DND-41 (cell line): ENCODE results near the gene PAXIP1.

Experiments
- ATAC-seq: fragments of 200-7000 bp; cut with Tn5 transposase; 3 replicates; pipeline ENCODE4 v1.9.1; 2021; ENCODE audit warnings: low read depth; ENCODE audit not compliant: insufficient read depth
- DNase-seq: peaks from one replicate; pipeline ENCODE4 v3.0.0-alpha.2; 2020
- H2AFZ ChIP-seq: 2 replicates; pipeline ENCODE4 v1.6.0; 2012; ENCODE audit warnings: low read depth, low read length
- H3K27ac ChIP-seq: 2 replicates; pipeline ENCODE4 v1.5.1; 2012; ENCODE audit warnings: low read length, inconsistent platforms
- H3K27me3 ChIP-seq: fragments of 200-600 bp; sonication (generic); 2 replicates; pipeline ENCODE4 v1.6.0; 2012; ENCODE audit warnings: low read length, mild to moderate bottlenecking, inconsistent platforms; ENCODE audit not compliant: insufficient read depth, poor library complexity
- H3K36me3 ChIP-seq: 2 replicates; pipeline ENCODE4 v1.5.1; 2012; ENCODE audit warnings: low read length, inconsistent platforms; ENCODE audit not compliant: insufficient read depth
- H3K4me1 ChIP-seq: 2 replicates; pipeline ENCODE4 v1.5.1; 2012; ENCODE audit warnings: mild to moderate bottlenecking, low read length; ENCODE audit not compliant: insufficient read depth
- H3K4me2 ChIP-seq: 2 replicates; pipeline ENCODE4 v1.6.0; 2012; ENCODE audit warnings: mild to moderate bottlenecking, moderate library complexity, low read length, inconsistent platforms; ENCODE audit not compliant: insufficient read depth
- H3K4me3 ChIP-seq, 2 experiments: fragments of 200-600 bp in 1 of 2; shearing (Covaris generic) in 1 of 2; 2 replicates each; pipeline ENCODE4 v1.5.1; 2012 to 2016; ENCODE audit warnings: inconsistent platforms in 2 of 2, low read length in 2 of 2, mild to moderate bottlenecking in 2 of 2, low read depth in 1 of 2, moderate library complexity in 1 of 2
- H3K79me2 ChIP-seq: 2 replicates; pipeline ENCODE4 v1.6.0; 2012; ENCODE audit warnings: low read length, inconsistent platforms; ENCODE audit not compliant: insufficient read depth
- H3K9ac ChIP-seq: 2 replicates; pipeline ENCODE4 v1.6.0; 2012; ENCODE audit warnings: low read depth, mild to moderate bottlenecking, inconsistent platforms, low read length, moderate library complexity
- H3K9me3 ChIP-seq: 2 replicates; pipeline ENCODE4 v1.5.1; 2012; ENCODE audit warnings: low read length, moderate library complexity, mild to moderate bottlenecking, inconsistent platforms; ENCODE audit not compliant: insufficient read depth, severe bottlenecking
- H4K20me1 ChIP-seq: 2 replicates; pipeline ENCODE4 v1.6.0; 2012; ENCODE audit warnings: low read length; ENCODE audit not compliant: insufficient read depth
- CTCF ChIP-seq: IDR thresholded peaks from 2 replicates; pipeline ENCODE4 v1.5.1; 2012; ENCODE audit warnings: borderline replicate concordance, low read length, moderate library complexity, mild to moderate bottlenecking; ENCODE audit not compliant: poor library complexity, severe bottlenecking; ENCODE audit errors: extremely low read depth
- EZH2 ChIP-seq: IDR thresholded peaks from 3 replicates; pipeline ENCODE4 v1.6.1; 2012; ENCODE audit warnings: borderline replicate concordance, low read depth, mild to moderate bottlenecking, moderate library complexity, low read length, inconsistent platforms; ENCODE audit not compliant: severe bottlenecking

Gene PAXIP1

GRCh38 chr7:154996756-154997155 is 6.2 kb downstream of the PAXIP1 start:
- H2AFZ ChIP-seq = no peak overlapping the region
- no peak overlapping the region for H3K4me3 ChIP-seq
- TF ChIP-seq CTCF (no peak), EZH2 (no peak)
- H3K27me3 ChIP-seq = no peaks in the 10 kb centered on the region
- H3K27ac ChIP-seq = no peak overlapping the region
- no peak overlapping the region for H3K9ac ChIP-seq
- H4K20me1 ChIP-seq = peaks cover 48% of the 10 kb centered on the region
- no peak for DNase-seq
- no peak overlapping the region for H3K4me2 ChIP-seq
- peaks cover 75% of the 10 kb centered on the region for H3K79me2 ChIP-seq
- H3K4me1 ChIP-seq = peaks cover 30% of the 10 kb centered on the region
- no peaks in the 10 kb centered on the region for H3K9me3 ChIP-seq
- no peak for ATAC-seq
- H3K36me3 ChIP-seq = peaks cover 62% of the 10 kb centered on the region

DNA sequence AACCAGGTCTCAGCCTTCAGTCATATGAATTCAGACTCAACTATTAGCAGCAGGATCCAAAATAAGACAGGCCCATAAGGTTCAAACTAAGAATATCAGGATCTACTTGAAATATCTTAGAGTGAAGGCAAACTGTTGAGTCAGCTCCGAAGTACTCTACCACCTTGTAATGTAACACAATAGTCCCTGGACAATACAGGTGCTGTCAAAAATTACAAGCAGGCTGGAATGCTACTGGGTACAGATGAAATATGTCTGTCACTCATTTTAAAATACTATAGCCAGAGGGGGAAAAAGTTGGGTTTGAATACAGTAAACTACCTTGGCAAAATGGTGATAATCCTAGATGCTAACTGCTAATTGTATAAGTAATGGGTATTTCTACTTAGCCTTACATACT is 6.8 kb downstream of the PAXIP1 start:
- Histone ChIP-seq H3K27me3 (no peaks in the 10 kb centered on the region), H3K79me2 (peaks cover 72% of the 10 kb centered on the region), H3K4me1 (peaks cover 23% of the 10 kb centered on the region), H3K9me3 (no peaks in the 10 kb centered on the region), H3K4me3 (no peak overlapping the region), H3K27ac (no peak overlapping the region), H3K4me2 (no peak overlapping the region), H2AFZ (no peak overlapping the region), H3K9ac (no peak overlapping the region), H4K20me1 (peaks cover 48% of the 10 kb centered on the region), H3K36me3 (peaks cover 69% of the 10 kb centered on the region)
- no peak for ATAC-seq
- TF ChIP-seq EZH2 (no peak), CTCF (no peak)
- DNase-seq = no peak

DNA sequence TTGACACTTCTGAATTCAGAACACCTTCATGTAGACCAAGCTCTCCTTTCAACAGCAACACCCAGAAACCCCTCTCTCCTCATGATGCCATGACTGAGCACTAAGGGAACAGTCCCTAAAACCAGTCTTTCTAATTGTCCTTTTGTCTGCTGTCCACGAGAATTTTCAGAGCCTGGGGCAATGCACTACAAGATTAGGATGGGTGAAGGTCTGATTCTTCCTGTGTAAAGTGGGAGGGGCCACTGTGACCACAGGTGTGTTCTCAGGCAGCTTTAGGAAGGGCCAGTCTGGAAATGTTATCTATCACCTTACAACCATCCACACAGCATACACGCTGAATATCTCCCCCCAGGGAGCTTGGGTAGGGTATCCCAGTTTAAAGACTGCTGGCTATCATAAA is 7.9 kb downstream of the PAXIP1 start:
- Histone ChIP-seq H3K4me1 (peaks cover 12% of the 10 kb centered on the region), H2AFZ (no peak overlapping the region), H3K36me3 (peaks cover 75% of the 10 kb centered on the region), H3K9ac (no peak overlapping the region), H3K9me3 (no peaks in the 10 kb centered on the region), H3K27me3 (no peaks in the 10 kb centered on the region), H3K4me3 (no peak overlapping the region), H4K20me1 (peaks cover 40% of the 10 kb centered on the region), H3K27ac (no peak overlapping the region), H3K79me2 (peaks cover 67% of the 10 kb centered on the region), H3K4me2 (no peak overlapping the region)
- TF ChIP-seq EZH2 (no peak), CTCF (no peak)
- DNase-seq (no peak), ATAC-seq (no peak)

DNA sequence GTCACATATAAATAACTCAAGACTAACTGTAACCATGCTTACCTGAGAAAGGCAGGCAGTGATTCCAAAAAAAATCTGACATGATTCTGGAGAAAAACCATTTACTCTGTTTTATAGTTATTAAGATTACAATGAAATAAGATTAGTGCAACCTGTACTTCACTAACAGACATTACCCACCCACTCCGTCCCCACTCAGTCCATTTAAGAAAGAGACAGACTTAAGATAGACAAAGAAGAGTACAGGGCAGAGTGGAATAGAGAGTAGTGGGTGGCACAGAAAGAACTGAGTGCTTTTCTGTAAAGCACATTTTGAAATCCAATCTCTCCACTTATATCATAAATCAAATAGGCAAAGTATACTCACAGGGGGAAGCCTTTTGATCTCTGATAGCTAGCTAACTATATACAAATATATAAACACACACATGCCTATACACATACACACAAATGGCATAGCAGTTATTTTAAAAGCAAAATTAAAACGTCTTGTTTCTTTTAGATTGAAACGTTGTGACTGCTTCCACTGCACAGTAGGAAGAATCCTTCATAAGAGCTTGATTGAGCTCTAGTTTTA is 11.9 kb downstream of the PAXIP1 start:
- H3K27ac ChIP-seq = no peak overlapping the region
- peaks cover 76% of the 10 kb centered on the region for H3K36me3 ChIP-seq
- H2AFZ ChIP-seq = no peak overlapping the region
- peaks cover 46% of the 10 kb centered on the region for H3K79me2 ChIP-seq
- no peaks in the 10 kb centered on the region; the same call in 1 of the 2 replicates for H3K4me1 ChIP-seq
- H3K9me3 ChIP-seq = no peaks in the 10 kb centered on the region
- DNase-seq (no peak), ATAC-seq (no peak)
- no peak for TF ChIP-seq CTCF
- TF ChIP-seq EZH2 = no peak
- no peak overlapping the region for H3K9ac ChIP-seq
- no peak overlapping the region for H3K4me2 ChIP-seq
- H3K4me3 ChIP-seq = no peak overlapping the region
- H4K20me1 ChIP-seq = peaks cover 31% of the 10 kb centered on the region; the same call in 1 of the 2 replicates
- no peaks in the 10 kb centered on the region for H3K27me3 ChIP-seq
